Renal pelvis (tissue), 4 donors: ENCODE results near the gene ADCY9. TPM values are rescaled to one million over a fixed set of nuclear protein-coding genes. Genes with fewer than 3 reads are reported as not detected.

Experiments
- DNase-seq: peaks from one replicate; pipeline ENCODE4 v3.0.0-alpha.2; 2013
- polyA plus RNA-seq, 3 donors: library from polyadenylated mRNA; unstranded; fragments of 120-200 nt; gene quantifications; one replicate each; pipeline ENCODE4 v1.2.1, GENCODE V29; 2013; ENCODE audit not compliant: insufficient read length in 3 of 3

Gene ADCY9
- polyA plus RNA-seq, 3 donors = 8.8 to 10.2 (median 9.2) TPM

DNA sequence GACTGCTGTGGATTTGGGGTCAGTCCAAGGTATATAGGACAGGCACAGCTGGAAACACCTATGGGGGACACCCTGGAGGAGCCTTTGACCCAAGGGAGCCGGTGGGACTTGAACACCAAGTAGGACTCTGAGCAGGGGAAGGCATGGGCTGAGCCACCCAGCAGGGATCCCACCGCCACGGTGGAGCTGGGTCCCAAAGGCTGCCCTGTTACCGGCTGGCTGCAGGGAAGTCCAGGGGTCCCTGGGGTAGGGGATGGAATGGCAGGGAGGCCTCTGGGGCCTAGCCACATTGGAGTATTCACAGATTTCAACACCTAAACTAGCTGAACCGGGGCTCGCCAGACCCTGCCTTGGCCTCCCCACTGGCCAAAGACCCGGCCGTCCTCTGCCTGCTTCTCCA is 196.0 kb downstream of the ADCY9 start:
- no peak for DNase-seq

DNA sequence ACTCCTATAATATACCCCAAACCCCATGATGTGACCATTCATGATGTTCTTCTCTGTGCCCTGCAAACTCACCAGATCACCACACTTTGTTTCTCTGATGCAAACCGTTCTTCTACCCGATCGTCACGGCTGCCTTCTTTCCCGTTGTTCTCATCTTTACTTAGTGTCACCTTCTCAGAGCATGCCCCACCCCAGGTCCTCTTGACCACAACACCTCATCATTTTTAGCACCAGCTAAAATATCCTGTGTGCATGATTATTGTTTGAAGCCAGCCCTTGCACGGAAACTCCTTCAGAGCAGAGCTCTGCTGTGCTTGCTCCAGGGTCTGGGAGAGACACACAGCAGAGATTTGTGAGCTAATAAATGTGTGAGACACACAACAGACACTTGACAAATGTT is 196.8 kb downstream of the ADCY9 start:
- no peak for DNase-seq

DNA sequence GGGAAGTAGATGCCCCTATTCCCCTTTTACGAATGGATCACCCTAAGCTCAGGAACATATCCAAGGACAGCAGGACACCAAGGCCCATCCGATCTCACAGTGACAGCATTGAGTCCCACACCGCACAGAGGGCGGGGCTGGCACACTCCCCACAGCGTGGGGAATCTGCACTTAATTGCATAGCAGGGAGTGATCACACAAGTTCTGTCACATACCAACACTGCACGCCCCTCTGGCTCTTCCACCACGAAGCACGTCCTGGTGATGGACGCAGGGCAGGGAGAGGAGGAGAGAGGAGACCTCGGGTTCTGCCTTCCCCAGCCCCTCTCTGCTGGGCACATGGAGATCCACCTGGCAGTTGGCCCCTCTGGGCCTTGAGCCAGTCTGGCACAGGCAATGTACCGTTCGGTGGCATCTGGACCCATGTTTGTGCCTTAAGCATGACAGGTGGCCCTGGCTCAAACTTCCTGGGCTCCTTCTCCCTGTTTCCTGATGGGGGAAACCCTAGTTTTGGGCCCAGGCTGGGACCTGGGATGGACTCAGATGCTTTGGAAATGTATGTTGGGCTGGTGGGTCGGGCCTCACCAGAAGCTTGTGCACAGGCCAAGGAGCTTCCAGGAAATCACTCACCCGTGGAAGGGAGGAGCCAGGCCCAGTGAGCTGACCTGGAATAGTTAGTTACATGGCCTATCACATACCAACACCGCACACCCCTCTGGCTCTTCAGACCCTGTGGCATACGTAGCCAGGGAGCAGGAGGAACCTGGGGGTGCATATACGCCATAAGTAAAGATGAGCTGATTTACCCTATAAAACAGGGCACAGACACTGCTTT is 200.6 kb downstream of the ADCY9 start:
- no peak for DNase-seq

DNA sequence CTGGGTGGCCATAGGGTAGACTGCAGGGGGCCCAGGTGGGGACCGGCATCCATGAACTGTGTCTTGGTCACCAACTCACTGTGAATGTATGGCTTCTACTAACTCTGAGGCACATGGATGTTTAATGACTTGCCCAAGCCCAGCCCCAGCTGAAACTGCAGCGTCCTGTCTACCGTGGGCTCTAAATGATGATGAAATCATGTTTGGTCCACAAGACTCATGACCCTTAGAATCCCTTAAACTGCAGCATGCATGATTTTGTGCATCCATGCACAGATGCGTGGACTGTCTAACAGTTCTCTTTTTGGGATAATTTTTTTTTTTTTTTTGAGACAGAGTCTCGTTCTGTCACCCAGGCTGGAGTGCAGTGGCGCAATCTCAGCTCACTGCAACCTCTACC is 203.3 kb downstream of the ADCY9 start:
- no peak for DNase-seq

Other genes starting within 250 kb of the ADCY9 start
- 10 to 100 TPM; 66.1 to 90.0 (median 88.5) TPM for gene CREBBP, start 235.7 kb downstream of the ADCY9 start, polyA plus RNA-seq
- gene SRL, start 125.6 kb upstream of the ADCY9 start, polyA plus RNA-seq = 1 to 10 TPM; 1.1 to 1.6 (median 1.2) TPM
- 10 to 100 TPM; 21.6 to 27.1 (median 22.1) TPM for gene TFAP4, start 156.6 kb upstream of the ADCY9 start, polyA plus RNA-seq
- gene GLIS2, start 199.6 kb upstream of the ADCY9 start, polyA plus RNA-seq = 10 to 100 TPM; 46.2 to 52.4 (median 50.6) TPM
- gene PAM16, start 234.9 kb upstream of the ADCY9 start, polyA plus RNA-seq = 10 to 100 TPM; 25.3 to 33.4 (median 30.7) TPM